Fibroblast of the aortic adventitia (primary cell): ENCODE measurements around the gene AKAP12. TPM values are rescaled to one million over a fixed set of nuclear protein-coding genes. Genes with fewer than 3 reads are reported as not detected.

Source experiments
- DNase-seq: peaks from one replicate; pipeline ENCODE4 v3.0.0-alpha.2; 2010; ENCODE audit warnings: low read depth
- H3K4me3 ChIP-seq: 2 replicates; pipeline ENCODE4 v1.5.1; 2011; ENCODE audit warnings: low read depth, mild to moderate bottlenecking, control low read depth, low read length, moderate library complexity
- total RNA-seq: library from RNA; depleted of rRNA; stranded (reverse); fragments of >200 nt; gene quantifications from 2 replicates; pipeline ENCODE4 v1.2.3, GENCODE V29; 2012; ENCODE audit warnings: low replicate concordance
- TF ChIP-seq, protein P1 (sequence below): IDR thresholded peaks from 2 replicates; pipeline ENCODE4 v1.5.1; 2011; ENCODE audit warnings: mild to moderate bottlenecking, low read length, control low read depth, inconsistent platforms; ENCODE audit not compliant: insufficient read depth

Gene AKAP12
- total RNA-seq, 1 donor = 196 TPM

DNA sequence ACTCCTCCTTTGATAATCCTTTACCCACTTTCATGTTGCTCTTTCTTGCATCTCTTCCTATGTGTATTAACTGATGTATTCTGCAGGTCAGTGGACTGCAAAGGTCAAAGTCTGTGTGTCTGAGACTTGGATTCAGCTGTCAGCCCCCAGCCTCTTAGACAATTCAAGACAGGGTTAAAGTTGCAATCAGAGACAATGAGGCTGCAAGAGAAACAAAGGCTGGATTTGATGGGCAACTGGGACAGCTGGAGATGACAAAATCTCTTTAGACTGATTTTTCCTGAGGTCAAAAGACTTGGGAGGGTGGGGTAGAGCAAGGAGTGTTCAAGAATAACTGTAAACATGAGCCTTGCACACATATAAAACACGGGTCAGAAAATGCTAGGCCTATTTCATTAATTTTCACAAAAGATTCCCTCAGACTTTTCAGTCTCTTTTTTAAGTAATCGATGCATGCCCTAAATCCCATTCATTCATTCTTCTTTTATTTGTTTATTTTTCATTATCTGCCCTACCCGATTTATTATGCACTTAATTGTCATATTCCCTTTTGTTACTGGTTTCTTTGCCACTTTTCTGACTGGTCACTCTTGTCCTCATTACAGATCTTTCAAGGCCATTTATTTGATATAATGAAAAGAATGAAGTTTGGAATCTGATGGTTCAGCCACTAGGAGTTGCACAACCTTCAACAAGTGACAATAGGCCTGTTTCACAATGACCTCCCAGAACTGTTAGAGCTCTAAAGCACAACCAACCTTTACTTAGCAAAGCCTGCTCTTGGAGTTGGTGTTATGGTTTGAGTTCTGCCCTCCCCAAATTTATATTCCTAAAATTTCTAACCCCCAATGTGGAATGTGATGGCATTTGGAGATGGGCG is 33.8 kb upstream of the AKAP12 start:
- DNase-seq = peak; percentile 4
- no peak overlapping the region for H3K4me3 ChIP-seq
- TF ChIP-seq, protein P1, sequence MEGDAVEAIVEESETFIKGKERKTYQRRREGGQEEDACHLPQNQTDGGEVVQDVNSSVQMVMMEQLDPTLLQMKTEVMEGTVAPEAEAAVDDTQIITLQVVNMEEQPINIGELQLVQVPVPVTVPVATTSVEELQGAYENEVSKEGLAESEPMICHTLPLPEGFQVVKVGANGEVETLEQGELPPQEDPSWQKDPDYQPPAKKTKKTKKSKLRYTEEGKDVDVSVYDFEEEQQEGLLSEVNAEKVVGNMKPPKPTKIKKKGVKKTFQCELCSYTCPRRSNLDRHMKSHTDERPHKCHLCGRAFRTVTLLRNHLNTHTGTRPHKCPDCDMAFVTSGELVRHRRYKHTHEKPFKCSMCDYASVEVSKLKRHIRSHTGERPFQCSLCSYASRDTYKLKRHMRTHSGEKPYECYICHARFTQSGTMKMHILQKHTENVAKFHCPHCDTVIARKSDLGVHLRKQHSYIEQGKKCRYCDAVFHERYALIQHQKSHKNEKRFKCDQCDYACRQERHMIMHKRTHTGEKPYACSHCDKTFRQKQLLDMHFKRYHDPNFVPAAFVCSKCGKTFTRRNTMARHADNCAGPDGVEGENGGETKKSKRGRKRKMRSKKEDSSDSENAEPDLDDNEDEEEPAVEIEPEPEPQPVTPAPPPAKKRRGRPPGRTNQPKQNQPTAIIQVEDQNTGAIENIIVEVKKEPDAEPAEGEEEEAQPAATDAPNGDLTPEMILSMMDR = no peak

DNA sequence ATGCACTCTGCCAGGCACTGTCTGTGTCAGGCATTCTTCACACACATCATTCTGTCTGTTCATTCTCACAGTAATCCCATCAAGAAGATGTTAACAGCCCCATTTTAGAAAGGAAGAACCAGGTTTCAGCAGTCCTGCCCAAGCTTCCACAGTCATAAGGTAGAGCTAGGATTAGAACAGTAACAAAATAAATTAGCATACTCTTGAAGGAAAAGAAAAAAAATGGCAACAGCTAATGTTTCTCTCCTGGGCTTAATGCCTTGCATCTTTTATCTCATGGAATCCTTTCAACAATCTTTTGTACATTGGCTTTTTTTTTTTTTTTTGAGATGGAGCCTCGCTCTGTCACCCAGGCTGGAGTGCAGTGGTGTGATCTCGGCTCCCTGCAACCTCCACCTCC is 32.1 kb upstream of the AKAP12 start:
- no peak for DNase-seq
- no peak overlapping the region for H3K4me3 ChIP-seq
- TF ChIP-seq, protein P1 = no peak

DNA sequence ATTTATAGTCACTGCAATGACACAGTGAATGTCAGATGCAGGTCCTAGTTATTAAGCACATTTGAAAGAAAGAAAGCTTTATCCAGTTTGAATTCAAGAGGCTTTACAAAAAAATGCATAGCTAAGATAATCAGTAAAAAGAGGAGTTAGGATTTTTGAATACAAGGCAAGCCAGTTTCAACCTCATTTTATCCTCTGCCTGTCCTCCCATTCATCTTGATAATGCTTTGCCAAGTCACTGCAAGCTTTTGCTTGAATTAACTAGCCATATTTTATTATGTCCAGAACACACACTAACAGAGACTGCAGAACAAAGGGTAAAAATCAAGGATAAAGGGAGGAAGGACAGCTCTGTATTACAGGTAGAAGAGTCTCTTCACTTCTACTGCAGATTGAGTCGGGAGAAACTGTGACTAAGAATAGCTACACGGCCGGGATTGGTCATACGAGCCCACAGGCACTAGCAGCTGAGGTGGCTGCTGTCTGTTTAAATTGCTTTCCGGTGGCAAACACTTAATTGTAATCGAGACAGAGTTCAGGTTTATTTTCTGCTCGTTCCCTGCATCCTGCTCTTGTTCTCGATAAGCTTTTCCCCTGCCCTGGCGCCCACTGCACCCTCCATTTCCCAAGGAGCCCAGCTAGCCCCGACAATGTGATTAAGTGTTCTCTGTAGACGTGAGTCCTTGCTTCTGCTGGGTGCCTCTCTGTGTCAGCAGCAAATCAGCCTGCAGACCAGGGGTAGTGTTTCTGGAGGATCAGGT is 30.5 kb upstream of the AKAP12 start:
- H3K4me3 ChIP-seq = no peak overlapping the region
- DNase-seq = peak; percentile 13
- TF ChIP-seq, protein P1 = no peak

DNA sequence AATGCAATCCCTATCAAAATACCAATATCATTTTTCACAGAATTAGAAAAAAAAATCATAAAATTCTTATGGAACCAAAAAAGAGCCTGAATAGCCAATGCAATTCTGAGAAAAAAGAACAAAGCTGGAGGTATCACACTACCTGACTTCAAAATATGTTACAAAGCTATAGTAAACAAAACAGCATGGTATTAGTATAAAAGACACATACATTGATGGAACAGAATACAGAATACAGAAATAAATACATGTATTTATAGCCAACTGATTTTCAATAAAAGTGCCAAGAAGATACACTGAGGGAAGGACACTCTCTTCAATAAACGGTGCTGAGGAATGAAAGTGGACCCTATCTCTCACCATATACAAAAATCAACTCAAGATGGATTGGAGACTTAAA is 28.7 kb upstream of the AKAP12 start:
- no peak for DNase-seq
- H3K4me3 ChIP-seq = no peak overlapping the region
- TF ChIP-seq, protein P1 = no peak

DNA sequence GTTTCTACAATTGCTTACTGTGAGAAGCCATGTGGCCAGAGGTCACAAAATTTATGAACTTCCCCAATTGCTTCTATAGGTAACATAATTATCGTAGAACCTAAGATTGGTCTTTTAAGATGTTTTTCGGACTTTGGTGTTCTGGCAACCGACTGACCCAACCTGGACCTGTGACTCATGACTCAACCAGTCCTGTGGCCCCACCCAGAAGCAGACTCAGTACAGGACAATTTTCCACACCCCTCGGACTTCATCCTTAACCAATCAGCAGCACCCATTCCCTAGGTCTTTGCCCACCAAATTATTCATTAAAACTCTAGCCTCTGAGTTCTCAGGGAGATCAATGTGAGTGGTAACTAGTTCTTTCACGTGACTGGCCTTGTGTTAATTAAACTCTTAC is 26.4 kb upstream of the AKAP12 start:
- DNase-seq = no peak
- TF ChIP-seq, protein P1 = no peak
- no peak overlapping the region for H3K4me3 ChIP-seq

DNA sequence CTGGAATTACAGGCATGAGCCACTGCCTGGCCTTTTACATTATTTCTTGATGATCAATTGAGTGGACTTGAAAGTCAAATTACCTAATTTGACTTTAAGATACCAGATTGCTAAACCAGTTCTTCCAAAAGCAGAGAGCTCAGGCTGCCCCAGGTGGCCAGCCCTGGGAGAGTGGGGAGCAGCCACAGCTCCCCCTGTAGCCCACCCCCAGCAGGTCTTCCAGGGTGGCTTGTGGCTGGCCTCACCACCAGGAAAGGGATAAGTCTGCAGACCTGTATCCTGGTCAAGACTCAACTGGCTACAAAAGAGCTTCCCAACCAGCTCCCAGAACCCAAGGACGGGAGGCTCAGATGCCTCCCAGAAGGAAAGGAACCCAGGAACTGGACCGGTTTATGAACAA is 23.8 kb upstream of the AKAP12 start:
- TF ChIP-seq, protein P1 = no peak
- H3K4me3 ChIP-seq = no peak overlapping the region
- no peak for DNase-seq
